ENCODE data around the gene GJD3. TPM values are rescaled to one million over a fixed set of nuclear protein-coding genes. Genes with fewer than 3 reads are reported as not detected.
A peak's percentile ranks its signal among the peaks of the same experiment; 100 is the strongest.

GJD3 gene
- total RNA-seq, 2 donors from 2014 or later: not detected

- no peak for ATAC-seq
- Mint-ChIP-seq H3K9me3 (no peaks in the 10 kb centered on the region), H3K36me3 (peaks cover 0 to 2% of the 10 kb centered on the region in 2 donors), H3K27ac (no peak overlapping the region)
- DNase-seq (ENCODE audit: low spot score in 2 of 2): no peak
Observed at GRCh38 chr17:40348136-40348504, 16.4 kb downstream of the GJD3 start.

GRCh38 chr17:40347319-40348135 is 17.0 kb downstream of the GJD3 start:
- Mint-ChIP-seq H3K27ac (peak overlapping the region in 1 of 2 donors; percentile 42), H3K36me3 (peaks cover 0 to 6% of the 10 kb centered on the region in 2 donors)
- DNase-seq (ENCODE audit: low spot score in 2 of 2): no peak

GRCh38 chr17:40346765-40347158 is 17.8 kb downstream of the GJD3 start:
- ATAC-seq (peak in 1 of 2 donors; percentile 27), DNase-seq (ENCODE audit: low spot score in 2 of 2) (no peak)
- H3K27ac Mint-ChIP-seq: peak overlapping the region in 1 of 2 donors; percentile 42
- H3K36me3 Mint-ChIP-seq: peaks cover 0 to 6% of the 10 kb centered on the region in 2 donors
- H3K9me3 Mint-ChIP-seq: no peaks in the 10 kb centered on the region

More at GRCh38 chr17:40347319-40348135, 17.0 kb downstream of the GJD3 start:
- H3K9me3 Mint-ChIP-seq: no peaks in the 10 kb centered on the region
- ATAC-seq: no peak

DNA sequence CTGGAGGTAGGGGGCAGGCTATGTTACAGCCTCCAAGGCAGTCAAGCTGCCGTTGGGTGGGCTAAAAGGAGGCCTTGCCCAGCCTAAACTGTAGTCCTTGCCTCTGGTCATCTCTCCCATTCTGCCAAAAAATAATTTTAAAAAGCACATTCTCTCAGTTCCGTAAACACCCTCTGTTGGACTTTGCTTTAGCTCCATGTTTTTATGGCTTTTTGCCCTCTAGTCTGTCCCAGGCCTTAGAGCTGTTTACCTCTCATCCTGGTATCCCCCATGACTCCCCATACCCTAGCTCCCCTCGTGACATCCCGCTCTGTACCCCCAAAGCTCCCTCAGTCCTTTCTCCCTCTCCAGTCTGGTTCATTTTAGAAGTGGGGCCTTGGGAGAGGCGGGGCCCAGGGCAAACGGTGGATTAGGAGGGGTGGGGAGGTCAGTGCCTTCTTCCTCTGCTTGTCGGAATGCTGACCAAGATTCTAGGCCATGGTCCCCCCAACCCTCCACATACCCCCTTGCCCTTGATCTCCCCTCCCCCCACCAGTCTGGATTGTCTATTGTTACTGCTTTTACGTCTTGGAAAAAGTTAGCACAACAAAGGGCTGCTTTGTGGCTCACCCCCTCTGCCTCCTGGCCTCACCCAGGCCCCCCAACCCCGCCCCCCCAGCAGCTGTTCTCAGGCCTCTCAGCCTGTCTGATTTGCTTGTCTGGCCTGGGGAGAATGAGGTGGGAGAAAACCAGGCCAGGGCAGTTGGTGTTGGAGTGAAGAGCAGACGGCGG is 18.4 kb downstream of the GJD3 start:
- peak overlapping the region in 1 of 2 donors; percentile 42 for H3K27ac Mint-ChIP-seq
- DNase-seq (ENCODE audit: low spot score in 2 of 2) (no peak), ATAC-seq (no peak)
- H3K36me3 Mint-ChIP-seq: peaks cover 0 to 6% of the 10 kb centered on the region in 2 donors
- no peaks in the 10 kb centered on the region for H3K9me3 Mint-ChIP-seq

DNA sequence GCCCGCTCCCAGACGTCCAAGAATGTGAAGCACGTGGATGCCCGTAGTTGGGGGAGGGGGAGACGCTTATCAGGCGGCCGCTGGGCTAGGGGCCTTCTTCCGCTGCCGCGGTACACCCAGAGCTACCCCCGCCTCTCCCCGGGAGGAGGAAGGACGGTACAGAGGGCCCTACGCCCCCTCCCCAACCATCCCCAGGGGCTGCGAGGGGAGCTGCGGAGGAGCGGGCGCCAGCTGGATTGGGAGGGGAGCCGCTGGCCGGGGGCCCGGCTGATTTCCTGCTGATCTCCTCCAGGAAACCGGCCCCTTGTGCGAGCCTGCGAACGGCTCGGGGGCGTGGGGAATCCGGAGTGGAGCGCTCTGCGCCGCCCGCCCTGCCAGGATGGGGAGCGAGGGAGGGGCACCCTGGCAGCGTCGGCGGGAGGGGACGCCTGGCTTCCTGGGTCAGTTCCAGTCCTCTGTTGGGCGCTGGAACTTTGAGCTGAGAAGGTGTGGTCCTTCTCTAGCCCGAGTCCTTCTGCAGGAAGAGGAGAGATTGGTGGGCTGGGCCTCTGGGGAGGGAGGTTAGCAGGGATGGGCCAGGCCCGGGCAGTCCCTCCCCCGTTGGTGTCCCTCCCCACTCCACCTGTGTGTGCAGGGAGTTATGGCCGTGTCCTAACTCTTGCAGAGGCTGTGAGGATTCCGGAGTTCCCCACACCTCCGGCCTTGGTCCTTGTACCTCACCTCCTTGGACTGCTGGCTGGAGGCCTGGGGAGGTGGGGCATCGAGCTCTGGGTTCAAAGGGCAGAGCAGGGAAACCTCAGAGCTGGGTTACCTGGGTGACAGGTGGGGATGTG is 19.2 kb downstream of the GJD3 start:
- Mint-ChIP-seq H3K9me3 (no peaks in the 10 kb centered on the region), H3K36me3 (peaks cover 0 to 6% of the 10 kb centered on the region in 2 donors), H3K27ac (no peak overlapping the region)
- no peak for DNase-seq (ENCODE audit: low spot score in 2 of 2)
- ATAC-seq: peak in 1 of 2 donors; percentile 14

GRCh38 chr17:40344421-40345160 is 19.9 kb downstream of the GJD3 start:
- Mint-ChIP-seq H3K9me3 (no peaks in the 10 kb centered on the region), H3K27ac (no peak overlapping the region), H3K36me3 (peaks cover 0 to 6% of the 10 kb centered on the region in 2 donors)
- ATAC-seq (no peak), DNase-seq (ENCODE audit: low spot score in 2 of 2) (no peak)

DNA sequence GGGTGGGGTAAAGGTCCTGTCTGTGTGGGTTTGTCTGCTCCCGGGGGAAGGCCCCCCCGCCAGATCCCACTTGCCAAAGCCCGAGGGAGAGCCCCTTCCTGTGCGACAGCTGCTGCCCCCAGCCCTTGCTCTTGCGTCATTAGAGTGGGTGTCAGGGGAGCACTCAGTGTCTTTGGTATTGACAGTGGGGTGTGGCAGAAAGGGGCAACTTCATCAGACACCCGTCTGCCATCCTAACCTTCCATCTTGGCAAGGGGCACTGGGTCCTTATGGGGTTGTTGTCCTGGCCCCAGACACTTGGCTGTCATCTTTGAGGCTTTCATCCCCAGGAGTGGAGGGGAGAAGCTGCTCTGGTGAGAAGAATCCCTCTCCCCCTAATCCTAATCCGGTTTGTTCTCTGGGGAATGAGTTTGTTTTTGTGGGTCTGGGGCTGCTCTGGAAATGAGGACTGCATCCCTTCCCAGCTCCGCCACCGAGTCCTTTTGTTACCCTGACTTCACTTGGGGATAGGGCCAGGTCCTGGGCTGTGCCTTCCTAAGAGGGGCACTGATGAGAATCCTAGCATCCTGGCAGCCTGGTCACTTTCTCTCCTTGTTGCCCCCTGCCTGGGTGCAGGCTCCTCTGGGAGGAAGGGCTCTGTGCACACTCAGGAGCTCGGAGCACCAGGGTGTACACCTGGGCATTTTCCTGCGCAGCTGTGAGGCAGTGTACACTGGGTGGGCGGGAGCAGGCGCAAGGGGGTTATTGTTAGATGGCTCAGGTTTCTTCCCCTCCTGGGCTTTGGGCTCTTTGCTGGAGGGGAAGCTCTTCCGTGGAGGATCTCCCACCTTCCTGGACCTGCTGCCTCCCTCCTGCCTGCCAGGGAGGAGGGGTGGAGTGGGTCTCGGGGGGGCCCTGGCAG is 21.1 kb downstream of the GJD3 start:
- DNase-seq (ENCODE audit: low spot score in 2 of 2) (no peak), ATAC-seq (no peak)
- Mint-ChIP-seq H3K27ac (peak overlapping the region; percentile 50 to 71), H3K36me3 (peaks cover 0 to 6% of the 10 kb centered on the region in 2 donors), H3K9me3 (no peaks in the 10 kb centered on the region)

GRCh38 chr17:40342504-40343218 is 21.9 kb downstream of the GJD3 start:
- ATAC-seq: no peak
- H3K9me3 Mint-ChIP-seq: no peaks in the 10 kb centered on the region
- peak overlapping the region; percentile 50 to 71 for H3K27ac Mint-ChIP-seq
- H3K36me3 Mint-ChIP-seq: peaks cover 5 to 6% of the 10 kb centered on the region in 2 donors
- DNase-seq (ENCODE audit: low spot score in 2 of 2): no peak

DNA sequence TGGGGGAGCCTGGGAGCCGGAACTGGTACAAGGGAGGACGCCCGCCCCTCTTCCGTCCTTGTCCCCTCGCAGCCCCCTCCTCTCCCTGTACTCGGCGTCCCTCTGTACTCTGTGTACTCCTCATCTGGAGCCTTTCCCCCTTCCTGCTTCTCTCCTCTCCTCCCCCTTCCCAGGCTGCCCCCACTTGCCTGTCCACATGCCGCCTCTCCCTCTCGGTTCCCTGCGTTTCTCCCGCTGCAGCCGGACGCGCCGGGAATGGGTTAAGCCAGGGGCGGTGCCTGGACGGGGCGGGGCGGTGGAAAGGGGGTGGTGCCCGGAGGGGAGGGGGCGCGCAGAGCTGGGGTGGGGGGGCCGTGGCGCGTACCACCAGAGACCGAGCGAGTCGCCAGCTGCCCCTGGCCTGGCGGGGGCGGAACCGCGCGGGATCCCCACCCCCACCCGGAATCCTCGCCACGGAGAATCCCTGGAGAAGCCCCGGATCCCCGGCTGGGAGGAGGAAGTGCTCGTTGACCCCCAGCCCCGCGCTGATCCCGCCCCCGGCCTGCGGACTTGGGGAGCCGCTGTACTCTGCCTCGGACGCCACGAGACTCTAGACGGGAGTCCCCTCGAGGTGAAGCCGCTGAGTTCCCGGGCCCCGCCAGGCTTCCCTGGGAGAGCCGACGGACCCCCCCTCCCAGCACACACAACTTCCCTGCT is 22.6 kb downstream of the GJD3 start:
- no peak for DNase-seq (ENCODE audit: low spot score in 2 of 2)
- peak overlapping the region in 1 of 2 donors; percentile 71 for H3K27ac Mint-ChIP-seq
- no peaks in the 10 kb centered on the region for H3K9me3 Mint-ChIP-seq
- peaks cover 6 to 7% of the 10 kb centered on the region in 2 donors for H3K36me3 Mint-ChIP-seq
- no peak for ATAC-seq

GRCh38 chr17:40340880-40341807 is 23.4 kb downstream of the GJD3 start:
- DNase-seq (ENCODE audit: low spot score in 2 of 2) (peak; percentile 78 to 84), ATAC-seq (peak; percentile 83 to 89)
- peaks cover 6 to 7% of the 10 kb centered on the region in 2 donors for H3K36me3 Mint-ChIP-seq
- no peaks in the 10 kb centered on the region for H3K9me3 Mint-ChIP-seq
- peak overlapping the region in 1 of 2 donors; percentile 52 for H3K27ac Mint-ChIP-seq

DNA sequence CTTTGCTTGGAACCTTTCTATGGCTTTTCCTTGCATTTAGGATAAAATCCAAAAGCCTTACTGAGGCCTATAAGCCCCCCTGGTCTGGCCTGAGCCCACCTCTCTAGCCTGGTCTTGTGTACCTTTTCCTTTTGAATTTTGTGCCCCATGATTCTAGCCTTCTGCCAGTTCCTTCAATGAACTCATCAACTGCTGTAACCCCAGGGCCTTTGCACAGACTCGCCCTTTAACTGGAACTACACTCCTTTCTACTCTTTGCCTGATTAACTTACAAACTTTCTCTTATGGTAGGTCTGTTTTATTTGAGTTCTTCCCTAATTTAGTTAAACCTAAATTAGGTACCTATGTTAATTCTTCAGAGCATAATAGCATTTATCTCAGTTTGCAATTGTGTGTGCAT is 24.2 kb downstream of the GJD3 start:
- Mint-ChIP-seq H3K27ac (peak overlapping the region; percentile 5 to 52), H3K9me3 (no peaks in the 10 kb centered on the region), H3K36me3 (peaks cover 6 to 7% of the 10 kb centered on the region in 2 donors)
- no peak for ATAC-seq
- DNase-seq (ENCODE audit: low spot score in 2 of 2): no peak

GRCh38 chr17:40338941-40339649 is 25.4 kb downstream of the GJD3 start:
- no peaks in the 10 kb centered on the region for H3K9me3 Mint-ChIP-seq
- DNase-seq (ENCODE audit: low spot score in 2 of 2) (no peak), ATAC-seq (no peak)
- H3K36me3 Mint-ChIP-seq: peaks cover 6 to 7% of the 10 kb centered on the region in 2 donors
- no peak overlapping the region for H3K27ac Mint-ChIP-seq

DNA sequence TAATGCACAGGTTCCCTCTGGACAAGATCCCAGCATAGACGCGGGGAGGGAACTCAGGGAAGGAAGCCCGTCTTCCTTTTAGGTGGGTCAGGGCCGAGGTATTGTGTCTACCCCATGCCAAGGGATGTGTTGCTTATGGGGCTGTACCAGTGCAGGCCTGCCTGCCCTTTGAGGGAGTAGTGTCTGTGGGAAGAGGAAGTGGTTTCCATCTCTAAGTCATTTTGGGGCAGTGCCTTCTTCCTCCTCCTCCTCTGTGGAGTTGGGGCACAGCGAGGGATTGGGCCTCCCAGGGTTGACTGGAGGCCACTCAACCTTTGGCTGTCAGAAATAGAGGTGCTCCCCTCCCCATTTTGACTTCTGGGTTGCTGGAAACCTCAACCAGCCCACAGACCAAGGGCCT is 26.5 kb downstream of the GJD3 start:
- no peaks in the 10 kb centered on the region for H3K9me3 Mint-ChIP-seq
- H3K27ac Mint-ChIP-seq: peak overlapping the region; percentile 71 to 93
- H3K36me3 Mint-ChIP-seq: peaks cover 3 to 9% of the 10 kb centered on the region in 2 donors
- ATAC-seq (peak in 1 of 2 donors; percentile 75), DNase-seq (ENCODE audit: low spot score in 2 of 2) (no peak)

Data from activated naive CD4-positive, alpha-beta T cell treated with anti-CD3 and anti-CD28 coated beads, Interleukin-2, amount 50 U/mL, for 72 hours (primary cell).